Activated CD4-positive, alpha-beta T cell treated with anti-CD3 and anti-CD28 coated beads, Interleukin-2, amount 50 U/mL, for 16 hours (primary cell): ENCODE results near the gene NOB1.
"Not testable (repeated sequence)": the region's sequence is repeated elsewhere in the genome, so short reads cannot be mapped to it uniquely, and the experiment has no call there.

Experiments
- DNase-seq: peaks from one replicate; pipeline ENCODE4 v3.0.0-alpha.2; 2020

NOB1 gene

GRCh38 chr16:69757375-69757774, 2.6 kb upstream of the NOB1 start:
- DNase-seq, result not testable (repeated sequence)

- no peak for DNase-seq
Measured at GRCh38 chr16:69756705-69757104, 2.0 kb upstream of the NOB1 start.

DNA sequence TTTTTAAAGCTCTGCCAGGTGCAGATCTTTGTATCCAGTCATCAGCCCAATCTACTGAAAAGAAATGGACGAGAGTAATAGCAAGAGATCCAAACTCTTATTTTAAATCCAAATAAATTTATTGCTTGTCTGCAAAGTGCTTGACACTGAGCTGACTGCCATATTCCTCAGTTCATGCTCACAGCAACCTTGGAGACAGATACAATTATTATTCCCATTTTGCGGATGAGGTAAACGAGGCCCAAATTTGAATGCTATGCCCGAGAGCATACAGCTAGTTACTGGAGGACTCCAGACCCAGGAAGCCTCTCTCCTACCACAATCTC, 620 bp downstream of the NOB1 start:
- DNase-seq, result no peak

- DNase-seq, result no peak
Measured at GRCh38 chr16:69748694-69749345, 5.9 kb downstream of the NOB1 start.

GRCh38 chr16:69747115-69747514, 7.6 kb downstream of the NOB1 start:
- no peak for DNase-seq

- DNase-seq, result no peak
Measured at GRCh38 chr16:69745959-69746358, 8.8 kb downstream of the NOB1 start.

DNA sequence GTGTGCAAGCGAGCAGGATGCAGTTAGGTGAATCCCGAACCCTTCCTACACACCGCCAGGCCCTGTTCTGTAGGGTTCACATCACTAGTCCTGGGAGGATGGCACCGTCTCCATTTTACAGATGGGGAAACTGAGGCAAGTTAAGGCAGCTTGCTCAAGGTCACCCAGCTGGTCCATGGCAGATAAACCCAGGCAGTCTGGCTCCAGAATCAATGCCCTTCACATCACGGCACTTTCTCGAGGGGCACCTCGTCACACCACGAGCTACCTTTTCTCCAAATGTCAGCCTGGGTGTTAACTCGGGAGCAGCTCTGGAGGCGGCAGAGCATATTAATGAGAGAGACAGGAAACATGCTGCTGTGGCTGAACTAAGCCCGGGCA, 9.5 kb downstream of the NOB1 start:
- no peak for DNase-seq

DNA sequence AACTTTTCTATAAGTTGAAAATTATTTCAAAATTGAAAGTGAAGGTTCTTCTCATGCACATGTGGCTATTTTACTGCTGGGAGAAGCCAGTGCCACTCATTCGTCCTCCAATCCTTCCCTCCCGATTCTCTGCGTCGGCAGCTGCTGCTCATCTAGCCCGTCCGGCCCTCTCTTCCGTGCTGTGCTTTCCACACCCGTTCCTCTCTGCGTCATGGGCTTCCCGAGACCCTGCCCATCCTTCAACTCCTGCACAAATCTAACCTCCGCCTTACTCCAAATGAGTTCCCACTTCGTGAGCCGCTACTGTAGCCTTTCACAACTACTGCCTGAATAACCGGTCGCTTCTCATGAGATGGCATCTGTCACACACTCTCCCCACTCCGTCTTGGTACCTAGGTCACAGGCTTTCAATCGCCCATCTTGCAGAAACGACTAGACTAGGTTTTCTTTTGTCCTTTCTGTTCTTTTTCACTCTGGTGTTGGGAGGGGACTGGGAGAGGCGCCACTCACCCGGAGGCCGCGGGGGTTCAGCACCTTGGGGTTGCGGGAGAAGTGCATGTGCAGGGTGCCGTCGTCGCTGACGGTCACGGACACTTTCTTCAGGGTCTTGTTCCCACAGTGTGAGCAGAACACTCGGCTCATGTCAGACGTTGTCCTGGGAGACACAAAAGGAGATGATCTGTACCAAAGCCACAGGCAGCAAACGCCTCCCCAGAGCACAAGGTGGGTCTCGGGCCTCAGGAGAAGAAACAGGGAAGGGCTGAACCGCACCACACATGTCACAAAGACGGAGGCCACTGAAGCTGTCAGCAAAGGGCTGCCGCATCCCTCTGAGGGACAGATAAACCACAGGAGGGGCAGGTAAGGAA, 10.1 kb downstream of the NOB1 start:
- DNase-seq, result no peak

GRCh38 chr16:69741951-69742904, 12.5 kb downstream of the NOB1 start:
- no peak for DNase-seq

DNA sequence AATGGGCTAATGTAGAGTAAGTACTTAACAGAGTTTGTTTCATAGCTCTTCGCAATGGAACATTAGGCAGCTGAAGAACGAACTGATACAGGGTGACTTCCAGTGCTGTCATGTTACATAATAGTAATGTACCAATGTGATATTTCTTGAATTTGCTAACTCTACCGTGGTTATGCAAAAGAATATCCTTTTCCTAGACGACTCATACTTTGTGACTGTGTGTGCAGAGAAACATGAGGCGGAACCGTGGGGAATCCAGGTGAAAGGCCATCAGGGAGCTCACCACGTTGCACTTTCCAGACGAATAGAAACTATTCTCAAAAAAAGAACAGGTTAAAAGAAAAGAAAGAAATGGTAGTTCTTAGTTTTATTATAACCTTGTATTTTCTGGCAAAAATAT, 13.2 kb downstream of the NOB1 start:
- DNase-seq, result no peak

DNA sequence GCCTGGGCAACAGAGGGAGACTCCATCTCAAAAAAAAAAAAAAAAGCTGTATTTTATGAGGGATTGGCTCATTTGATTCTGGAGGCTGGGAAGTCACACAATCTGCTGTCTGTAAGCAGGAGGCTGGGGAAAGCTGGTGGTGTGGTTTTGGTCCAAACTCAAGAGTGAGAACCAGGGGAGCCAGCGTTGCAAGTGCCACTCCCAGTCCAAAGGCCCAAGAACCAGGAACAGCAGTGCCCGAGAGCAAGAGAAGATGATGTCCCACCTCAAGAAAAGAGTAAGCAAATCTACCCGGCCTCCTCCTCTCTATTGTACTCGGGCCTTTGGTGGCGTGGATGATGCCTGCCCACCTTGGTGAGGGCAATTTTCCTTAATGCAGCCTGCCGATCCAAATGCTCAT, 22.6 kb downstream of the NOB1 start:
- DNase-seq, result no peak

- not testable (repeated sequence) for DNase-seq
Measured at GRCh38 chr16:69731280-69731679, 23.4 kb downstream of the NOB1 start.

GRCh38 chr16:69729030-69729429, 25.7 kb downstream of the NOB1 start:
- not testable (repeated sequence) for DNase-seq

GRCh38 chr16:69727916-69728270, 26.8 kb downstream of the NOB1 start:
- no peak for DNase-seq

GRCh38 chr16:69726313-69727060, 28.2 kb downstream of the NOB1 start, which contains the start of gene NQO1:
NQO1 (minus strand) TSS chr16:69726560; CDS start chr16:69726439, 121 bp downstream.
- peak; percentile 97 for DNase-seq

- no peak for DNase-seq
Measured at GRCh38 chr16:69725480-69726312, 29.0 kb downstream of the NOB1 start.

DNA sequence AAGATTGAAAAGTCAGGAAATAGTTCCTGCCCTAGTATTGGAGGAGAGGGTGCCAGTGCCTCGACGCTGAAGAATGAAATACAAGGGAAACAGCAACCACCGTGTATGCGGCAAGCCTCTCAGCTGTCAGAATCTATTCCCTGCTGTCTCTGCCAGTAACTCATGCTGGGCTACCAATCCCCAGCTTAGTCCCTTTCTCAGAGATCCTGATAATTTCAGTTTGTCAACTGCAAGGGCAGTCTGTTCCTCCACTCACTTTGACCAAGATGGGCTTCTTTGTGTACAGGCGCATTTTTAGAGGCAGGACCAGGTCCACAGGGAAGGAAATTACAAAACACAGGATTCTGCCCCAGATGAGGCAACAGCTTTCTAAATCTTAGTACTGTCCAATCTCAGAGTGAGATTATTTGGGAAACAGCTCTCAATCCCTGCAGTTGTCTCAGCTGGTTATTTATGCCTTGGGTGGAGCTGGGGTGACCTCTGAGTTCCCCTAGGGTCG, 29.7 kb downstream of the NOB1 start:
- no peak for DNase-seq

GRCh38 chr16:69724414-69724873, 30.3 kb downstream of the NOB1 start:
- no peak for DNase-seq

DNA sequence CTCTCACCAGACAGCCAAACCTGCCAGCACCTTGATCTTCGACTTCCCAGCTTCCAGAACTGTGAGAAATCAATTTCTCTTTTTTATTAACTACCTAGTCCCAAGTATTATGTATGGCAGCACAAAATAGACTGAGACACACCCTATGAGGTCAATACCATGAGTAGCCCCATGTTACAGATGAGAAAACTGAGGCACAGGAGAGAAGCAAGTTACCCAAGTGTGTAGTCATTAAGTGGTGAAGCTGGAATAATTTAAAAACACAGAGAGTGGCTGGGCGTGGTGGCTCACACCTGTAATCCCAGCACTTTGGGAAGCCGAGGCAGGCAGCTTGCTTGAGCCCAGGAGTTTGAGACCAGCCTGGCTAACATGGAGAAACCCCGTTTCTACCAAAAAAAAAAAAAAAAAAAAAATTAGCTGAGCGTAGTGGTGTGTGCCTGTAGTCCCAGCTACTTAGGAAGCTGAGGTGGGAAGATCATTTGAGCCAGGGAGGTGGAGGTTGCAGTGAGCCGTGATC, 33.2 kb downstream of the NOB1 start:
- no peak for DNase-seq

DNA sequence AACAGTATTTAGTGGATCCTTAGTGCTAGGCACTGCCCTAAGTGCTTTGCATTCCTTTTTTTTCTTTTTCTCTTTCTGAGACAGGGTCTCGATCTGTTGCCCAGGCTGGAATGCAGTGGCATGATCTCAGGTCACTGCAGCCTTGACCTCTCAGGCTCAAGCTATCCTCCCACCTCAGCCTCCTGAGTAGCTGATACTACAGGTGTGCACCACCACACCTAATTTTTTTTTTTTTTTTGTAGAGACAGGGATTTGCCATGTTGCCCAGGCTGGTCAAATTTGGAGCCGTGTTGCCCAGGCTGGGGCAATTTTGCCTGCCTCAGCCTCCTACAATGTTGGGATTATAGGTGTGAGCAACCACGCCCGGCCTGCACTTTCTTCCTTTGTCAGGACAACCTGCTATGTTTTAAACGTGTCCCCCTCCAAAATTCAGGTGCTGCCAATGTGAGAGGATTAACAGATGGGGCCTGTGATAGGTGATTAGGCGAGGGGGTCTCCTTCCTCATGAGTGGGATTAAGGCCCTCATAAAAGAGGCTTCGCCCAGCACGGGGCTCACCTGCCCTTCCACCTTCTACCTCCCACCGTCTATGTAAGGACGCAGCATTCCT, 33.8 kb downstream of the NOB1 start:
- no peak for DNase-seq
